Smooth muscle cell (in vitro differentiated cells): ENCODE results near the gene SLFNL1. TPM values are rescaled to one million over a fixed set of nuclear protein-coding genes. Genes with fewer than 3 reads are reported as not detected.

ENCODE experiments used
- DNase-seq: peaks from one replicate; lab custom pipeline; 2025; ENCODE audit not compliant: unreplicated experiment; lab: John Stamatoyannopoulos, UW
- H2AFZ ChIP-seq: fragments of 200-600 bp; sonication (generic); 2 replicates; pipeline ENCODE4 v1.6.0; 2016; ENCODE audit warnings: antibody characterized with exemption, low read depth, mild to moderate bottlenecking
- H3F3A ChIP-seq: fragments of 200-600 bp; sonication (generic); 2 replicates; pipeline ENCODE4 v1.6.0; 2017; ENCODE audit warnings: antibody characterized with exemption, low read depth
- H3K27ac ChIP-seq: fragments of 200-600 bp; sonication (generic); 2 replicates; pipeline ENCODE4 v1.5.1; 2016; ENCODE audit warnings: low read depth, mild to moderate bottlenecking
- H3K27me3 ChIP-seq: fragments of 200-600 bp; sonication (generic); 2 replicates; pipeline ENCODE4 v1.6.1; 2016; ENCODE audit warnings: low read depth, mild to moderate bottlenecking
- H3K36me3 ChIP-seq: fragments of 200-600 bp; sonication (generic); 2 replicates; pipeline ENCODE4 v1.5.1; 2016; ENCODE audit warnings: low read depth
- H3K4me1 ChIP-seq: fragments of 200-600 bp; sonication (generic); 2 replicates; pipeline ENCODE4 v1.5.1; 2016; ENCODE audit warnings: low read depth
- H3K4me2 ChIP-seq: fragments of 200-600 bp; sonication (generic); 2 replicates; pipeline ENCODE4 v1.6.0; 2016; ENCODE audit warnings: mild to moderate bottlenecking
- H3K4me3 ChIP-seq: fragments of 200-600 bp; sonication (generic); 2 replicates; pipeline ENCODE4 v1.5.1; 2016; ENCODE audit warnings: mild to moderate bottlenecking
- H3K79me2 ChIP-seq: fragments of 200-600 bp; sonication (generic); 2 replicates; pipeline ENCODE4 v1.6.0; 2016; ENCODE audit warnings: low read depth, mild to moderate bottlenecking
- H3K9ac ChIP-seq: fragments of 200-600 bp; sonication (generic); 2 replicates; pipeline ENCODE4 v1.6.0; 2016; ENCODE audit warnings: low read depth
- H3K9me3 ChIP-seq: fragments of 200-600 bp; sonication (generic); replicated peaks from 2 replicates; pipeline ENCODE4 v1.5.1; 2016; ENCODE audit warnings: low read depth
- H4K20me1 ChIP-seq: fragments of 200-600 bp; sonication (generic); 2 replicates; pipeline ENCODE4 v1.6.0; 2016; ENCODE audit warnings: low read depth
- WGBS: methylation state at CpG from one replicate; pipeline ENCODE4 v1.1.7; 2016; ENCODE audit warnings: low lambda C conversion rate; 5-methylcytosine and 5-hydroxymethylcytosine counted together
- polyA plus RNA-seq: library from polyadenylated mRNA; unstranded; fragments of >200 nt; fragmentation: Nextera tagmentation; extraction: Ambion mirVana; gene quantifications from 2 replicates; pipeline ENCODE4 v1.2.1, GENCODE V29; 2016
- total RNA-seq: library from RNA; depleted of rRNA; stranded (reverse); fragments of >200 nt; gene quantifications from 2 replicates; pipeline ENCODE4 v1.2.3, GENCODE V29; 2014
- TF ChIP-seq, protein P1 (sequence below): fragments of 200-600 bp; sonication (generic); IDR thresholded peaks from 2 replicates; pipeline ENCODE4 v1.5.1; 2017; ENCODE audit warnings: borderline replicate concordance, mild to moderate bottlenecking, antibody characterized with exemption; ENCODE audit not compliant: insufficient read depth, poor library complexity, severe bottlenecking

The SLFNL1 gene
- total and polyA plus RNA-seq, 2 experiments from 2014 or later: 0.22 to 0.58 TPM

DNA sequence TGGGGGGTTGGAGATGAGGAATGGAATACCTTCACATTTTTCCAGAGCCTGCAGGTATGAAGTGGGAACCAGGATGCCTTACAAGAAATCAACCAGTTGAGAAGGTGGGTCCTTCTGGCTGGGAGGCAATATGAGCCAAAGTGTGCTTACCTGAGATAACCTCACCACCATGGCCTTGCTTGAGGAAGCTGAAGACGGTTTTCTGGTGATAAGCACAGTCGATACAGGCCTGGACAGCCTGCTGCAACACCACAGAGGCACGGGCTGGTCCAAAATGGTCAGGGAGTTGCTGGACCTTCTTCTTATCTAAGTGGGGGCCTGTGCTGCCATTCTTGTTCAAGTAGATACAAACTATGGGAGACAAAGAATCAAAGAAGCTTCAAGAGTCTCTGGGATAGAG is 27.0 kb upstream of the SLFNL1 start:
- Histone ChIP-seq H3K4me1 (no peaks in the 10 kb centered on the region), H2AFZ (no peak overlapping the region), H3K4me2 (no peak overlapping the region), H3K27me3 (no peaks in the 10 kb centered on the region), H3K79me2 (no peaks in the 10 kb centered on the region), H3F3A (no peaks in the 10 kb centered on the region), H3K9ac (no peak overlapping the region), H3K27ac (no peak overlapping the region), H4K20me1 (no peaks in the 10 kb centered on the region), H3K36me3 (no peaks in the 10 kb centered on the region), H3K4me3 (no peak overlapping the region), H3K9me3 (no peaks in the 10 kb centered on the region)
- WGBS: 98% methylated on average over 3 of the region's 3 CpGs
- DNase-seq: no peak
- TF ChIP-seq, protein P1, sequence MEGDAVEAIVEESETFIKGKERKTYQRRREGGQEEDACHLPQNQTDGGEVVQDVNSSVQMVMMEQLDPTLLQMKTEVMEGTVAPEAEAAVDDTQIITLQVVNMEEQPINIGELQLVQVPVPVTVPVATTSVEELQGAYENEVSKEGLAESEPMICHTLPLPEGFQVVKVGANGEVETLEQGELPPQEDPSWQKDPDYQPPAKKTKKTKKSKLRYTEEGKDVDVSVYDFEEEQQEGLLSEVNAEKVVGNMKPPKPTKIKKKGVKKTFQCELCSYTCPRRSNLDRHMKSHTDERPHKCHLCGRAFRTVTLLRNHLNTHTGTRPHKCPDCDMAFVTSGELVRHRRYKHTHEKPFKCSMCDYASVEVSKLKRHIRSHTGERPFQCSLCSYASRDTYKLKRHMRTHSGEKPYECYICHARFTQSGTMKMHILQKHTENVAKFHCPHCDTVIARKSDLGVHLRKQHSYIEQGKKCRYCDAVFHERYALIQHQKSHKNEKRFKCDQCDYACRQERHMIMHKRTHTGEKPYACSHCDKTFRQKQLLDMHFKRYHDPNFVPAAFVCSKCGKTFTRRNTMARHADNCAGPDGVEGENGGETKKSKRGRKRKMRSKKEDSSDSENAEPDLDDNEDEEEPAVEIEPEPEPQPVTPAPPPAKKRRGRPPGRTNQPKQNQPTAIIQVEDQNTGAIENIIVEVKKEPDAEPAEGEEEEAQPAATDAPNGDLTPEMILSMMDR: no peak

DNA sequence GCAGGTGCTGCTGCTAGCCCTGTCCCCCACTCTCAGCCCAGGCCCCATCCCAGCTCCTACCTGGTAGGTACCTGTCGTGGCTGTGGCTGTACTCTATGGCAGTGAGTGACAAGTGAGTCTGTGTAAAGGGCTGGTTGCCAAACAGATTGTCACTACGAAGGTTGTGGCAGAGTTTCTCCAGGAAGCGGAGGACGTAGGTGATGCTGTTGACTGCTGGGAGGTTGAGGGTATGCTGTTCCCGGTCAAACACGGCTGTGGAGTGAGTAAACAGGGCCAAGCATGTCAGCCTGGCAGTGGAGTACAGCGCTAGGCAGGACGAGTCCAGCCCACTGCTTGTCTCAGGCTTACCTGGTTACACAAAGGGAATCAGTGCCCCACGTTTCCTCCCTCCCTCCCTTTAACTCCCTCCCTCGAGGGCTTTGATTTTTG is 24.8 kb upstream of the SLFNL1 start:
- Histone ChIP-seq H3K27ac (no peak overlapping the region), H3K4me2 (no peak overlapping the region), H2AFZ (no peak overlapping the region), H3K79me2 (no peaks in the 10 kb centered on the region), H3K9ac (no peak overlapping the region), H3K4me3 (no peak overlapping the region), H3K9me3 (no peaks in the 10 kb centered on the region), H3F3A (no peaks in the 10 kb centered on the region), H3K27me3 (no peaks in the 10 kb centered on the region), H4K20me1 (no peaks in the 10 kb centered on the region), H3K4me1 (no peaks in the 10 kb centered on the region), H3K36me3 (no peaks in the 10 kb centered on the region)
- WGBS: 93% methylated on average over 10 of the region's 10 CpGs
- no peak for DNase-seq
- TF ChIP-seq, protein P1: no peak

DNA sequence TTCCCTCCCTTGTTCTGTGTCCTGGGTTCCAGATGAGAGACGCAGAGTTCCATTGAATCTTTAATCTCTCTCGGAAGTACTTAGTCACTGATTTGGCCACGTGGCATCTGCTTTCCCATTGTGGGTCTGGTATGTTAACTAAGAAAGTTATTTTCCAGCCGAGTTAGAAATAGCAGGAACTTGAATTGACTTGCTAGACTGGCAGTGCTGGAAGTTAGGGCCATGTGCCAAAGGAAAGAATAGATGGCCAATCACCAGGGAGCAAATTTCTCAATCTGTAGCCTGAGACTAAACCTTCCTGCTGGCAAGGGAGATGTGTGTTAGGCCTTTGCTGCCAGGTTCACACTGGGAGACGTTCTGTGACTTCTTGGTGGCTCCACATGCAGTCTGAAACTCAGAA is 24.2 kb upstream of the SLFNL1 start:
- Histone ChIP-seq H3K9ac (no peak overlapping the region), H3K4me2 (no peak overlapping the region), H3K4me3 (no peak overlapping the region), H3K27ac (no peak overlapping the region), H3K27me3 (no peaks in the 10 kb centered on the region), H2AFZ (no peak overlapping the region), H3K36me3 (no peaks in the 10 kb centered on the region), H3F3A (no peaks in the 10 kb centered on the region), H3K9me3 (no peaks in the 10 kb centered on the region), H4K20me1 (no peaks in the 10 kb centered on the region), H3K4me1 (no peaks in the 10 kb centered on the region), H3K79me2 (no peaks in the 10 kb centered on the region)
- no peak for DNase-seq
- WGBS: 59% methylated on average over 5 of the region's 5 CpGs
- TF ChIP-seq, protein P1: no peak

DNA sequence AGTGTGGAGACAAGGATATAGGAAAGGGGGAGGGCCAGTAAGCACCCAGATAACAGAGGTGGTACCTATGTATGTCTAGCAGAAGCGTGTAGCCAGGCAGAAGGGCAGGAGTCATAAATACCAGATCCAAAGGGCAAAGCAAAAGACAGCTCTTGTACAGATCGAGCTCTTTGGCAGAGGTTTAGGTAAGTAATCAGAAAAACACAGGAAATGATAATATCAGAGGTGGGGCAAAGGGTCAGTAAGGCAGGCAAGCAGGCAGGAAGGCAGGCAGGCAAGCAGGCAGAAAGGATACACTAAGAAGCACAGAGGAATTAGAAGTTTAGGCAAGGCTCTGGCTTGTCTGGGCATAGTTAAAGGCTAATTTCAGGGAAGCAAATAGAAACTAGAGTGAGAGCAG is 22.7 kb upstream of the SLFNL1 start:
- no peak overlapping the region for H2AFZ ChIP-seq
- 95% methylated on average over 2 of the region's 2 CpGs for WGBS
- no peaks in the 10 kb centered on the region for H3K4me1 ChIP-seq
- H3K27ac ChIP-seq: no peak overlapping the region
- no peaks in the 10 kb centered on the region for H4K20me1 ChIP-seq
- no peaks in the 10 kb centered on the region for H3F3A ChIP-seq
- H3K79me2 ChIP-seq: no peaks in the 10 kb centered on the region
- TF ChIP-seq, protein P1: no peak
- H3K4me3 ChIP-seq: no peak overlapping the region
- no peaks in the 10 kb centered on the region for H3K36me3 ChIP-seq
- no peaks in the 10 kb centered on the region for H3K9me3 ChIP-seq
- no peak for DNase-seq
- H3K4me2 ChIP-seq: no peak overlapping the region
- H3K27me3 ChIP-seq: no peaks in the 10 kb centered on the region
- H3K9ac ChIP-seq: no peak overlapping the region
